ENCODE measurements around the gene GRIN2A.

DNA sequence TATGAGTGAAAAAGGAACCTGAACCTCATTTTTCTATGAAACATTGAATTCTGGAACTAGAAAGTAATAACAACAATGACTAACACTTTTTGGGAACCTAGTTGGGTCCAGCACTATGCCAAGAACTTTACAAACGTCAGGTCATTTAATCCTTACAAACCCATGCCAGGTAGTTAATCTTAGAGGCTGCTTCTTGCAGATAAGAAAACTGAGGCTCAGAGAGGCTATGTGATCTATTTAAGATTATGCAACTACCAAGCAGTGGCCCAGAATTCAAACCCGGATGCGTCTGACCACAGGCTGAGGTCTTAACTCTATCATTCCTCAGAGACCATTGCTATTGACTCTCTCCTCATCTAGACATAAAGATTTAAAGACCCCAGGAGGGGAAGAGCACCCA lies 358.7 kb downstream of the GRIN2A start:
- TF ChIP-seq, protein P1, sequence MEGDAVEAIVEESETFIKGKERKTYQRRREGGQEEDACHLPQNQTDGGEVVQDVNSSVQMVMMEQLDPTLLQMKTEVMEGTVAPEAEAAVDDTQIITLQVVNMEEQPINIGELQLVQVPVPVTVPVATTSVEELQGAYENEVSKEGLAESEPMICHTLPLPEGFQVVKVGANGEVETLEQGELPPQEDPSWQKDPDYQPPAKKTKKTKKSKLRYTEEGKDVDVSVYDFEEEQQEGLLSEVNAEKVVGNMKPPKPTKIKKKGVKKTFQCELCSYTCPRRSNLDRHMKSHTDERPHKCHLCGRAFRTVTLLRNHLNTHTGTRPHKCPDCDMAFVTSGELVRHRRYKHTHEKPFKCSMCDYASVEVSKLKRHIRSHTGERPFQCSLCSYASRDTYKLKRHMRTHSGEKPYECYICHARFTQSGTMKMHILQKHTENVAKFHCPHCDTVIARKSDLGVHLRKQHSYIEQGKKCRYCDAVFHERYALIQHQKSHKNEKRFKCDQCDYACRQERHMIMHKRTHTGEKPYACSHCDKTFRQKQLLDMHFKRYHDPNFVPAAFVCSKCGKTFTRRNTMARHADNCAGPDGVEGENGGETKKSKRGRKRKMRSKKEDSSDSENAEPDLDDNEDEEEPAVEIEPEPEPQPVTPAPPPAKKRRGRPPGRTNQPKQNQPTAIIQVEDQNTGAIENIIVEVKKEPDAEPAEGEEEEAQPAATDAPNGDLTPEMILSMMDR (optimal IDR thresholded peaks at IDR 0.05 in 1 of 3, IDR thresholded peaks at IDR 0.05 in 1 of 3, conservative IDR thresholded peaks at IDR 0.05 in 1 of 3; ENCODE audit: extremely low read depth in 1 of 3, insufficient read depth in 2 of 3, low read length in 3 of 3), result no peak
- TF ChIP-seq EZH2 (IDR thresholded peaks at IDR 0.05; ENCODE audit: low read length), result no peak

Data from keratinocyte (primary cell).